ENCODE data around the gene GPATCH8. TPM values are rescaled to one million over a fixed set of nuclear protein-coding genes. Genes with fewer than 3 reads are reported as not detected.

Gene GPATCH8
- total RNA-seq, 4 donors from 2014 or later: 39.6 to 91.6 (median 48.3) TPM

- no peak overlapping the region for H3K4me3 ChIP-seq
- TF ChIP-seq POLR2A (IDR thresholded peaks at IDR 0.05) (no peak), CTCF (IDR thresholded peaks at IDR 0.05) (no peak)
- no peaks in the 10 kb centered on the region for H3K36me3 ChIP-seq
- no peak for DNase-seq
- no peak overlapping the region for H3K27ac ChIP-seq
- H3K4me1 ChIP-seq: peaks cover 0 to 18% (median 8%) of the 10 kb centered on the region in 4 donors
- no peaks in the 10 kb centered on the region for H3K27me3 ChIP-seq
- no peaks in the 10 kb centered on the region for H3K9me3 ChIP-seq
Observed at GRCh38 chr17:44387804-44388203, 115.4 kb downstream of the GPATCH8 start.

GRCh38 chr17:44386182-44386525, 117.1 kb downstream of the GPATCH8 start:
- H3K27me3 ChIP-seq: no peaks in the 10 kb centered on the region
- TF ChIP-seq POLR2A (IDR thresholded peaks at IDR 0.05) (no peak), CTCF (IDR thresholded peaks at IDR 0.05) (no peak)

GRCh38 chr17:44385287-44386181, 117.7 kb downstream of the GPATCH8 start:
- peaks cover 0 to 18% (median 8%) of the 10 kb centered on the region in 4 donors for H3K4me1 ChIP-seq
- peak overlapping the region; percentile 35 to 59 (median 49) for H3K4me3 ChIP-seq
- no peaks in the 10 kb centered on the region for H3K36me3 ChIP-seq
- no peak overlapping the region for H3K27ac ChIP-seq
- H3K9me3 ChIP-seq: no peaks in the 10 kb centered on the region
- peak; percentile 63 to 89 (median 84) for DNase-seq
- H3K27me3 ChIP-seq: no peaks in the 10 kb centered on the region
- TF ChIP-seq CTCF (IDR thresholded peaks at IDR 0.05) (no peak), POLR2A (IDR thresholded peaks at IDR 0.05) (no peak)

More at GRCh38 chr17:44386182-44386525, 117.1 kb downstream of the GPATCH8 start:
- Histone ChIP-seq H3K4me1 (peaks cover 0 to 18% (median 8%) of the 10 kb centered on the region in 4 donors), H3K4me3 (peak overlapping the region in 1 of 4 donors; percentile 59), H3K36me3 (no peaks in the 10 kb centered on the region), H3K27ac (no peak overlapping the region), H3K9me3 (no peaks in the 10 kb centered on the region)
- DNase-seq: no peak

GRCh38 chr17:44384823-44385286, 118.4 kb downstream of the GPATCH8 start:
- Histone ChIP-seq H3K4me3 (peak overlapping the region; percentile 35 to 59 (median 49)), H3K27me3 (no peaks in the 10 kb centered on the region)
- TF ChIP-seq CTCF (IDR thresholded peaks at IDR 0.05): no peak
- TF ChIP-seq POLR2A (IDR thresholded peaks at IDR 0.05): no peak

GRCh38 chr17:44384281-44384822, 118.9 kb downstream of the GPATCH8 start:
- Histone ChIP-seq H3K36me3 (no peaks in the 10 kb centered on the region), H3K4me3 (no peak overlapping the region), H3K9me3 (no peaks in the 10 kb centered on the region), H3K4me1 (peaks cover 0 to 18% (median 8%) of the 10 kb centered on the region in 4 donors), H3K27ac (no peak overlapping the region), H3K27me3 (no peaks in the 10 kb centered on the region)
- DNase-seq: no peak
- no peak for TF ChIP-seq CTCF (IDR thresholded peaks at IDR 0.05)
- no peak for TF ChIP-seq POLR2A (IDR thresholded peaks at IDR 0.05)

More at GRCh38 chr17:44384823-44385286, 118.4 kb downstream of the GPATCH8 start:
- peaks cover 0 to 18% (median 8%) of the 10 kb centered on the region in 4 donors for H3K4me1 ChIP-seq
- no peaks in the 10 kb centered on the region for H3K36me3 ChIP-seq
- H3K9me3 ChIP-seq: no peaks in the 10 kb centered on the region
- no peak overlapping the region for H3K27ac ChIP-seq
- no peak for DNase-seq

All from Peyer's patch (tissue), 4 donors.